GM23338 (cell line): ENCODE results near the gene CNTNAP5.

ENCODE experiments used
- CREB1 ChIP-seq: fragments of 250-450 bp; sonication (Bioruptor Pico); IDR thresholded peaks from 2 replicates; pipeline ENCODE4 v1.5.0; 2020; ENCODE audit warnings: low read depth, mild to moderate bottlenecking, moderate library complexity
- EZH2 ChIP-seq: fragments of 200-600 bp; sonication (generic); IDR thresholded peaks from one replicate; pipeline ENCODE4 v1.8.0; 2017; ENCODE audit warnings: antibody characterized with exemption, mild to moderate bottlenecking, low read depth; ENCODE audit not compliant: unreplicated experiment
- EZH2phosphoT487 ChIP-seq: fragments of 200-600 bp; sonication (generic); IDR thresholded peaks from one replicate; pipeline ENCODE4 v1.8.1; 2018; ENCODE audit warnings: antibody characterized with exemption; ENCODE audit not compliant: unreplicated experiment
- POLR2AphosphoS5 ChIP-seq: IDR thresholded peaks from 2 replicates; pipeline ENCODE4 v1.6.1; 2016; ENCODE audit warnings: antibody characterized with exemption, low read depth
- REST ChIP-seq: IDR thresholded peaks from one replicate; pipeline ENCODE4 v1.6.1; 2018; ENCODE audit warnings: antibody characterized with exemption; ENCODE audit not compliant: unreplicated experiment
- ZNF114 ChIP-seq: fragments of 250-450 bp; sonication (Bioruptor Pico); IDR thresholded peaks from 2 replicates; pipeline ENCODE4 v1.5.0; 2020; ENCODE audit warnings: mild to moderate bottlenecking, moderate library complexity
- ZNF462 ChIP-seq: fragments of 250-450 bp; sonication (Bioruptor Pico); IDR thresholded peaks from 2 replicates; pipeline ENCODE4 v1.5.0; 2020; ENCODE audit warnings: mild to moderate bottlenecking, moderate library complexity
- TF ChIP-seq, protein P1 (sequence below), 2 experiments: fragments of 200-600 bp in 1 of 2; sonication (generic) in 1 of 2; conservative IDR thresholded peaks; 2 replicates each; pipeline versions ENCODE4 v1.5.1 to v1.6.1; 2016 to 2017; ENCODE audit warnings: antibody characterized with exemption in 2 of 2, low read depth in 2 of 2, mild to moderate bottlenecking in 2 of 2, moderate library complexity in 1 of 2

- TF ChIP-seq, protein P1, sequence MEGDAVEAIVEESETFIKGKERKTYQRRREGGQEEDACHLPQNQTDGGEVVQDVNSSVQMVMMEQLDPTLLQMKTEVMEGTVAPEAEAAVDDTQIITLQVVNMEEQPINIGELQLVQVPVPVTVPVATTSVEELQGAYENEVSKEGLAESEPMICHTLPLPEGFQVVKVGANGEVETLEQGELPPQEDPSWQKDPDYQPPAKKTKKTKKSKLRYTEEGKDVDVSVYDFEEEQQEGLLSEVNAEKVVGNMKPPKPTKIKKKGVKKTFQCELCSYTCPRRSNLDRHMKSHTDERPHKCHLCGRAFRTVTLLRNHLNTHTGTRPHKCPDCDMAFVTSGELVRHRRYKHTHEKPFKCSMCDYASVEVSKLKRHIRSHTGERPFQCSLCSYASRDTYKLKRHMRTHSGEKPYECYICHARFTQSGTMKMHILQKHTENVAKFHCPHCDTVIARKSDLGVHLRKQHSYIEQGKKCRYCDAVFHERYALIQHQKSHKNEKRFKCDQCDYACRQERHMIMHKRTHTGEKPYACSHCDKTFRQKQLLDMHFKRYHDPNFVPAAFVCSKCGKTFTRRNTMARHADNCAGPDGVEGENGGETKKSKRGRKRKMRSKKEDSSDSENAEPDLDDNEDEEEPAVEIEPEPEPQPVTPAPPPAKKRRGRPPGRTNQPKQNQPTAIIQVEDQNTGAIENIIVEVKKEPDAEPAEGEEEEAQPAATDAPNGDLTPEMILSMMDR (conservative IDR thresholded peaks at IDR 0.05; ENCODE audit: low read depth in 2 of 2), result no peak
- no peak for TF ChIP-seq POLR2AphosphoS5
- TF ChIP-seq EZH2, result no peak
- no peak for TF ChIP-seq ZNF114 (CRISPR knock-in tag)
- TF ChIP-seq CREB1 (CRISPR knock-in tag), result no peak
- no peak for TF ChIP-seq ZNF462 (CRISPR knock-in tag)
- no peak for TF ChIP-seq EZH2phosphoT487
- TF ChIP-seq REST, result no peak
These were observed 399.0 kb downstream of the CNTNAP5 start for GRCh38 chr2:124424074-124424473.
